Karpas-422 (cell line): Measurements from ENCODE around the gene ESPN. TPM values are rescaled to one million over a fixed set of nuclear protein-coding genes. Genes with fewer than 3 reads are reported as not detected.

Experiments
- DNase-seq: peaks from one replicate; pipeline ENCODE4 v3.0.0-alpha.2; 2015
- H2AFZ ChIP-seq: fragments of 200-600 bp; sonication (generic); 2 replicates; pipeline ENCODE4 v1.6.1; 2014; ENCODE audit warnings: antibody characterized with exemption, low read length, mixed read lengths
- H3K27ac ChIP-seq: fragments of 200-600 bp; sonication (generic); 2 replicates; pipeline ENCODE4 v1.5.1; 2014; ENCODE audit warnings: mild to moderate bottlenecking, low read length, moderate library complexity
- H3K27me3 ChIP-seq: fragments of 200-600 bp; sonication (generic); 2 replicates; pipeline ENCODE4 v1.6.1; 2014; ENCODE audit warnings: low read length, mixed read lengths
- H3K36me3 ChIP-seq: fragments of 200-600 bp; sonication (generic); 2 replicates; pipeline ENCODE4 v1.6.1; 2014; ENCODE audit warnings: low read length, mixed read lengths; ENCODE audit not compliant: insufficient read depth
- H3K4me1 ChIP-seq: fragments of 200-600 bp; sonication (generic); 2 replicates; pipeline ENCODE4 v1.6.1; 2014; ENCODE audit warnings: mild to moderate bottlenecking, low read length, mixed read lengths
- H3K4me2 ChIP-seq: fragments of 200-600 bp; sonication (generic); 2 replicates; pipeline ENCODE4 v1.6.1; 2014; ENCODE audit warnings: low read length, low read depth, mild to moderate bottlenecking; ENCODE audit not compliant: poor library complexity, severe bottlenecking
- H3K4me3 ChIP-seq: fragments of 200-600 bp; sonication (generic); 2 replicates; pipeline ENCODE4 v1.5.1; 2014; ENCODE audit warnings: mild to moderate bottlenecking, antibody characterized with exemption, low read length, mixed read lengths
- H3K79me2 ChIP-seq: fragments of 200-600 bp; sonication (generic); 2 replicates; pipeline ENCODE4 v1.6.1; 2014; ENCODE audit warnings: mild to moderate bottlenecking, low read length, mixed read lengths
- H3K9ac ChIP-seq: fragments of 200-600 bp; sonication (generic); 2 replicates; pipeline ENCODE4 v1.6.0; 2014; ENCODE audit warnings: low read length
- H3K9me2 ChIP-seq: fragments of 200-600 bp; sonication (generic), shearing (Covaris generic); replicated peaks from 2 replicates; pipeline ENCODE4 v1.6.0; 2014; ENCODE audit warnings: mild to moderate bottlenecking, low read length, moderate library complexity; ENCODE audit not compliant: insufficient read depth
- H3K9me3 ChIP-seq: fragments of 300-700, 200-600 bp; sonication (generic); 2 replicates; pipeline ENCODE4 v1.6.1; 2014; ENCODE audit warnings: low read length, mixed read lengths
- H4K20me1 ChIP-seq: fragments of 200-600 bp; sonication (generic); 2 replicates; pipeline ENCODE4 v1.6.1; 2014; ENCODE audit warnings: mild to moderate bottlenecking, antibody characterized with exemption, low read length, low read depth; ENCODE audit not compliant: insufficient read depth
- total RNA-seq: library from RNA; depleted of rRNA; stranded (reverse); fragments of >200 nt; shearing (Covaris generic); gene quantifications from 2 replicates; pipeline ENCODE4 v1.2.3, GENCODE V29; 2014; ENCODE audit warnings: low replicate concordance

The ESPN gene
- total RNA-seq, 1 experiment from 2014 or later: not detected

DNA sequence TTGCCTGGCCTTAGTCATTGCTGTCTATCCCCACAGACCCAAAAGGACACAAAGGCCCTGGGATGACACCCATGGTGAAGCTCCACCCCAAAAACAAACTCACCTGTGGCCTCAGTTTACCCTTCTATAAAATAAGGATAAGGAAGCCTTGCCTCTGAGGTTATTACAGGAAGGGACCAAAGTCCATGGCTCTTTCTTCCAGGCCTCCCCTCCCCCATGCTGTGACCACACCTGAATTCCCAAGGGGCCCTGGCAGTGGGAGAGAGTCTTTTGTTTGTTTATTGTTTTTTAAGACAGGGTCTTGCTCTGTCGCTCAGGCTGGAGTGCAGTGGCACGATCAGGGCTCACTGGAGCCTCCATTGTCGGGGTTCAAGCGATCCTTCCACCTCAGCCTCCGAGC is 51.9 kb downstream of the ESPN start:
- Histone ChIP-seq H3K27ac (no peak overlapping the region), H3K4me1 (0 out of 2 replicates have a peak, but pooled peaks cover 2% of the 10 kb centered on the region), H3K4me2 (no peak overlapping the region), H3K9me2 (no peaks in the 10 kb centered on the region), H3K36me3 (no peaks in the 10 kb centered on the region), H4K20me1 (0 out of 2 replicates have a peak, but pooled peaks cover 4% of the 10 kb centered on the region), H3K9me3 (no peaks in the 10 kb centered on the region), H3K79me2 (no peaks in the 10 kb centered on the region), H3K27me3 (no peaks in the 10 kb centered on the region), H3K4me3 (no peak overlapping the region), H2AFZ (no peak overlapping the region), H3K9ac (no peak overlapping the region)
- DNase-seq: no peak

DNA sequence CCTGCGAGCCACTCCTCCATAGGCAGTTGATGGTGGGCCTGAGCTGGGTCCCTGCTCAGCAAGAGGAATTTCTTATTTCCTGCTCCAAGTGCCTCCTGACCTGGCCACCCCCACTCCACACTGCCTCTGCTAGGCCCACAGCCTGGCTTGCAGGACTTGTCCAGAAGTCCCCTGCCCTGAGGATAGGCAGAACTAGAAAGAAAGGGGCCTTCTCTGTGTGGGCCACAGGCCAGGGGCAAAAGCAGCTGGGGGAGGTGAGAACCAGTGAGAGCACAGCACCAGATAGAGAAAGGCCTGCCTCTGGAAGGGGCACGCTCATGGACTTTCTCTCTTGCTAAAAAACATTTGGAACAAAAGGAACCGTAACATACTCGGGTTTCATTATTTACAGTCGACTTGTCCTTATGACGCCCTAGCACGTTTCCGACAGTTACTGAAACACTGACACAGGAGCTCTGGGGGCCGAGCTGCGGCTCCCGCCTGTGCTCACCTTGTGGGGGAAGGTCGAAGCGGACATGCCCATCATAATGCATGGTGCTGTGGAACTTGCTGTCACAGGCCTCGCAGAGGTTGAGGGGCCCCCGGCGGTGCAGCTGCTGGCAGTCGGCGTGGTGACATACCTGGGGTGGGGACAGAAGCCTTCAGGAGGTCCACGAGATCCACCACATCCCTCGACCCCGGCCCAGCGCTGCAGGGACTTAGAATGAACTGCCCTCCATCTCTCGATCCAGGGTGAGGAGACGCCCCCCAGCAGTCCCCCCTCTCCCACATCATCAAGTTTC is 52.7 kb downstream of the ESPN start:
- no peak overlapping the region for H3K27ac ChIP-seq
- H3K4me2 ChIP-seq: no peak overlapping the region
- DNase-seq: no peak
- H4K20me1 ChIP-seq: 0 out of 2 replicates have a peak, but pooled peaks cover 4% of the 10 kb centered on the region
- H3K27me3 ChIP-seq: no peaks in the 10 kb centered on the region
- H2AFZ ChIP-seq: no peak overlapping the region
- 0 out of 2 replicates have a peak, but pooled peaks cover 2% of the 10 kb centered on the region for H3K4me1 ChIP-seq
- no peaks in the 10 kb centered on the region for H3K79me2 ChIP-seq
- H3K36me3 ChIP-seq: no peaks in the 10 kb centered on the region
- no peaks in the 10 kb centered on the region for H3K9me2 ChIP-seq
- no peak overlapping the region for H3K4me3 ChIP-seq
- H3K9me3 ChIP-seq: no peaks in the 10 kb centered on the region
- no peak overlapping the region for H3K9ac ChIP-seq

DNA sequence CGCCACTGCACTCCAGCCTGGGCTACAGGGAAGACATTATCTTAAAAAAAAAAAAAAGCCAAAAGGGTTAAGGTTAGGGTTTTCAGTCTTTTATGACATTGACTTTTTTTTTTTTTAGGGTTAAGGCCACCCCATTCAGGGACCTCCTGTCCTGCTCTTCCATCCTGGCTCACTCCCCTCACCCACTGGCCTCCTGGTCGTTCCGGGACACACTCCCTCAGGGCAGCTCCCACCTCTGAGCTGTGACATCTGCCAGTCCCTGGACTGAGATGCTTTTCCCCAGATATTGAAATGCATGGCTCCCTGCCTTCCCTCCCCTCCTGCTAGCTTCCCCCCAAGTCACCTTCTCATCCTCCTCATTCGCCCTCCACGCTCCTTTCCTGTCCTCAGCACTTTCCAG is 57.2 kb downstream of the ESPN start:
- Histone ChIP-seq H4K20me1 (no peaks in the 10 kb centered on the region), H3K9me2 (no peaks in the 10 kb centered on the region), H3K79me2 (no peaks in the 10 kb centered on the region), H2AFZ (no peak overlapping the region), H3K27me3 (no peaks in the 10 kb centered on the region), H3K27ac (no peak overlapping the region), H3K9ac (no peak overlapping the region), H3K4me3 (no peak overlapping the region), H3K4me1 (no peaks in the 10 kb centered on the region), H3K9me3 (no peaks in the 10 kb centered on the region), H3K36me3 (no peaks in the 10 kb centered on the region), H3K4me2 (no peak overlapping the region)
- DNase-seq: no peak

DNA sequence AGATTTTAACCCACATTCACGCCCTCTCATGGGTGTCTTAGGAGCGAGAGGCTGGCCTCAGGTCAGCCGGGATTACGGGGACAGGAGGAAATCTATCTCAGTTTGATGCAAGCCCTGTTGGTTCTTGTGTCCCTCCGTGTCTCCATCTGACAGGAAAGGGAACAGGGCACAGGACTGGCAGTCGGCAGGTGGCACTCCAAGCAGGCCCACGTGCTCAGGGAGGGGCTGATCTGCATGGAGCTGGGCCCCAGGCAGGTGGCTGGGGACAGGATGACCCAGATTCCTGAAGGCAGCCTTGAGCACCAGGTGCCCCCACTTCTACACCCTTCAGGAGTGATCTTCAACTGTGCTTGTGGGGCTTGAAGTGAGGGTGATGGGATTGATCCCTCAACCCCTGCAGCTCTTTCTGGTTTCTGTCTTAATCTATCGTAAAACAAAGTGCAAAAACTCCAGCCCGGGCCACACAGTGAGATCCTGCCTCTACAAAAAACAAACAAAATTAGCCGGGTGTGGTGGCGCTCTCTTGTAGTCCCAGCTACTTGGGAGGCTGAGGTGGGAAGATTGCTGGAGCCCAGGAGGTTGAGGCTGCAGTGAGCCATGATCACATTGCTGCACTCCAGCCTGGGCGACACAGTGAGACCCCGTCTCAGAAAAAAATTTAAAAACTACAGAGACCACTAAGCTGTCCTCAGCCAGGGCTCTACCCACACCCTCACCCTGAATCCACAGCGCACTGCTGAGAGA is 58.6 kb downstream of the ESPN start:
- H3K9ac ChIP-seq: no peak overlapping the region
- no peak for DNase-seq

DNA sequence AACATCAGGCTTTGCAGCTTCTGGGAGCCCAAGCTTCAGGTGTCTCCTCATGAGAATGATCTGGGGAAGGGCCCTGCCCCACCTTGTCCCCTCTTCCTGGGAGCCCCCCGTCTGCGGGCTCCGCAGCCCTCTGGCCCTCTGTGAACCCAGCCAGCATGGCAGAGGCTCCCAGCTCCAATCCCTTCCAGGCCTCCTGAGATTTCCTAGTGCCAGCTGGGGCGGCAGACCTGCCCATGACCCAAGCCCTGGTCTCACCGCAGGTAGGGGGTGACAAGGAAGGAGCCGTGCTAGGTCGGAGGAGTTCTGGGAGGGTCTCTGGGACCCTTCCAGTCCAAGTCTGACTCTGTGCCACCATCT is 59.2 kb downstream of the ESPN start:
- no peaks in the 10 kb centered on the region for H3K36me3 ChIP-seq
- no peaks in the 10 kb centered on the region for H3K9me2 ChIP-seq
- H3K4me2 ChIP-seq: no peak overlapping the region
- H2AFZ ChIP-seq: no peak overlapping the region
- DNase-seq: no peak
- no peaks in the 10 kb centered on the region for H3K27me3 ChIP-seq
- H3K9ac ChIP-seq: no peak overlapping the region
- H3K4me3 ChIP-seq: no peak overlapping the region
- H3K9me3 ChIP-seq: no peaks in the 10 kb centered on the region
- H3K27ac ChIP-seq: no peak overlapping the region
- no peaks in the 10 kb centered on the region for H3K4me1 ChIP-seq
- H3K79me2 ChIP-seq: no peaks in the 10 kb centered on the region
- H4K20me1 ChIP-seq: no peaks in the 10 kb centered on the region

More for the DNA sequence above, 58.6 kb downstream of the ESPN start:
- Histone ChIP-seq H3K9me3 (no peaks in the 10 kb centered on the region), H3K79me2 (no peaks in the 10 kb centered on the region), H3K27me3 (no peaks in the 10 kb centered on the region), H3K4me1 (no peaks in the 10 kb centered on the region), H4K20me1 (no peaks in the 10 kb centered on the region), H3K36me3 (no peaks in the 10 kb centered on the region), H3K4me2 (no peak overlapping the region), H3K27ac (no peak overlapping the region), H3K4me3 (no peak overlapping the region), H2AFZ (no peak overlapping the region), H3K9me2 (no peaks in the 10 kb centered on the region)

DNA sequence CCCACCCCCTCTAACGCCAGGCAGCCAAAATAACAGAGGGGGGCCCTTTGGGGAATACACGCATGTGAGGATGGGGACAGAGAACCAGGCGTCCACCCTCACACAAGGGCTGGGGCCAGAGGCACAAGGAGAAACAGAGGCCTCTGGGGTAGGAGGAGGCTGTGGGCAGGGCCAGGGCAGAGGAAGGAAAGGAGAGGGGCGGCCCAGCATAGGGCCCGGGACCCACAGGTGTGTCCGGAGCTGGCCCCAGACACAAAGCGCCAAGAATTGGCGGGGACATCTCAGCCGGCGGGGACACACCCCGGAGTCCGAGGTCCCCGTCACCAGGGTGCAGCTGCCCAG is 60.2 kb downstream of the ESPN start:
- no peak overlapping the region for H3K9ac ChIP-seq
- no peak overlapping the region for H3K27ac ChIP-seq
- H3K27me3 ChIP-seq: no peaks in the 10 kb centered on the region
- H3K79me2 ChIP-seq: no peaks in the 10 kb centered on the region
- H3K9me3 ChIP-seq: no peaks in the 10 kb centered on the region
- H2AFZ ChIP-seq: no peak overlapping the region
- H3K4me3 ChIP-seq: no peak overlapping the region
- no peaks in the 10 kb centered on the region for H4K20me1 ChIP-seq
- no peaks in the 10 kb centered on the region for H3K9me2 ChIP-seq
- H3K4me2 ChIP-seq: no peak overlapping the region
- DNase-seq: no peak
- no peaks in the 10 kb centered on the region for H3K36me3 ChIP-seq
- H3K4me1 ChIP-seq: no peaks in the 10 kb centered on the region

DNA sequence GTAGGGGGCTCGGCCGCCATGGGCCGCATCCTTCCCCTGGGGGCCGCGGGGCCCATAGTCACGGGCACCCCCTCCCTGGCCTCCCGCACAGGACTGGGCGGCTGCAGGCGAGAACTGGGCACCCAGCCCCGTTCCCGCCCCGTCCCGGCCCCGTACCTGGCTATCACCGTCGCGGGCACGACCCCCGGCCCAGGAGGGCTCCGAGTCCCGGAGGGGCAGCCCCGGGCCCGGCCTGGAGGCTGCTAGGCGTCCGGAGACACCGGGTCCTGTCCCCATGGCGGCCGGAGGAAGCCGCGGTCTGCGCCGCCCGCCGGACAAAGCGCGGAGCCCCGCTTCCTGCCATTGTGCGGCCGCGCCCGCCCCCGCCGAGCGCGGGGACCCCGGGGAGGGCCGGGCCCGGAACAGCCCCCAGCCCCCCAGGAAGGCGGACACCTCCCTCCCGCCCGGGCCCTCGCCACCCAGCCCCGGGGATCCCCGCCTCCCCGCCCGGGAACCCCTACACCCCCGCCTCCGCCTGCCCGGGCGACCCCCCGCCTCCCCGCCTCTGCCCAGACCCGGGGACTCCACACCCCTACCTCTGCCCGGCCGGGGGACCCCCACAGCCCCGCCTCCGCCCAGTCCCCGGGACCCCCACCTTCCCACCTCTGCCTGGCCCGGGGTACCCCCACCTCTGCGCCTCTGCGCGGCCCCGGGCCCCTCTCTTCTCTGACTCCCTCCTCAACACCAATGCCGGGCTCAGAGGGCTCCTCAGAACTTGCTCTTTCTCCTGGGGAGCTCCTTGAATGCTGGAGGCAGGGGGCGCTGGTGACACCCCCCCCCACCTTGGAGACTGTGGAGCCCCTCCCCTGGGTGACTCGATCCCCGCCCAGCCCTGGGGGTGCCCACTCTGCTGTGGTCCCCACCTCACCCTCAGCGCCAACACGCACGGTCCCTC is 60.9 kb downstream of the ESPN start:
- Histone ChIP-seq H2AFZ (no peak overlapping the region), H3K9me3 (no peaks in the 10 kb centered on the region), H3K36me3 (no peaks in the 10 kb centered on the region), H3K9me2 (no peaks in the 10 kb centered on the region), H3K9ac (no peak overlapping the region), H3K4me1 (peaks cover 6% of the 10 kb centered on the region), H3K4me2 (no peak overlapping the region), H3K79me2 (no peaks in the 10 kb centered on the region), H3K27me3 (no peaks in the 10 kb centered on the region), H4K20me1 (no peaks in the 10 kb centered on the region), H3K27ac (no peak overlapping the region), H3K4me3 (no peak overlapping the region)
- no peak for DNase-seq
